ENCODE measurements around the gene A2M.

Gene A2M

GRCh38 chr12:9120487-9121184, 4.9 kb upstream of the A2M start:
- DNase-seq = no peak

- no peak for DNase-seq
Measured at GRCh38 chr12:9118158-9118557, 2.4 kb upstream of the A2M start.

- no peak for DNase-seq
Measured at GRCh38 chr12:9114946-9115345, 773 bp downstream of the A2M start.

- DNase-seq = no peak
Measured at GRCh38 chr12:9113987-9114309, 1.8 kb downstream of the A2M start.

- DNase-seq = no peak
Measured at GRCh38 chr12:9113296-9113986, 2.3 kb downstream of the A2M start.

- no peak for DNase-seq
Measured at GRCh38 chr12:9112076-9112853, 3.5 kb downstream of the A2M start.

- no peak for DNase-seq
Measured at GRCh38 chr12:9111525-9111924, 4.2 kb downstream of the A2M start.

- DNase-seq = no peak
Measured at GRCh38 chr12:9109737-9110491, 5.8 kb downstream of the A2M start.

- DNase-seq = no peak
Measured at GRCh38 chr12:9109213-9109522, 6.6 kb downstream of the A2M start.

GRCh38 chr12:9108504-9109212, 7.1 kb downstream of the A2M start:
- no peak for DNase-seq

GRCh38 chr12:9107542-9107873, 8.2 kb downstream of the A2M start:
- DNase-seq = no peak

GRCh38 chr12:9106610-9107541, 8.8 kb downstream of the A2M start:
- no peak for DNase-seq

GRCh38 chr12:9106067-9106466, 9.7 kb downstream of the A2M start:
- DNase-seq = no peak

- DNase-seq = no peak
Measured at GRCh38 chr12:9104767-9105423, 10.8 kb downstream of the A2M start.

GRCh38 chr12:9104087-9104486, 11.6 kb downstream of the A2M start:
- DNase-seq = no peak

GRCh38 chr12:9103050-9103849, 12.5 kb downstream of the A2M start:
- no peak for DNase-seq

- DNase-seq = no peak
Measured at GRCh38 chr12:9101018-9101687, 14.6 kb downstream of the A2M start.

GRCh38 chr12:9099552-9100190, 16.0 kb downstream of the A2M start:
- no peak for DNase-seq

- no peak for DNase-seq
Measured at GRCh38 chr12:9098463-9099026, 17.2 kb downstream of the A2M start.
